ENCODE measurements around the gene PRSS27. TPM values are rescaled to one million over a fixed set of nuclear protein-coding genes. Genes with fewer than 3 reads are reported as not detected.
"Not testable (repeated sequence)": the region's sequence is repeated elsewhere in the genome, so short reads cannot be mapped to it uniquely, and the experiment has no call there.

PRSS27 gene
- total RNA-seq, 2 donors from 2014 or later, result 0.15 to 0.56 TPM

DNA sequence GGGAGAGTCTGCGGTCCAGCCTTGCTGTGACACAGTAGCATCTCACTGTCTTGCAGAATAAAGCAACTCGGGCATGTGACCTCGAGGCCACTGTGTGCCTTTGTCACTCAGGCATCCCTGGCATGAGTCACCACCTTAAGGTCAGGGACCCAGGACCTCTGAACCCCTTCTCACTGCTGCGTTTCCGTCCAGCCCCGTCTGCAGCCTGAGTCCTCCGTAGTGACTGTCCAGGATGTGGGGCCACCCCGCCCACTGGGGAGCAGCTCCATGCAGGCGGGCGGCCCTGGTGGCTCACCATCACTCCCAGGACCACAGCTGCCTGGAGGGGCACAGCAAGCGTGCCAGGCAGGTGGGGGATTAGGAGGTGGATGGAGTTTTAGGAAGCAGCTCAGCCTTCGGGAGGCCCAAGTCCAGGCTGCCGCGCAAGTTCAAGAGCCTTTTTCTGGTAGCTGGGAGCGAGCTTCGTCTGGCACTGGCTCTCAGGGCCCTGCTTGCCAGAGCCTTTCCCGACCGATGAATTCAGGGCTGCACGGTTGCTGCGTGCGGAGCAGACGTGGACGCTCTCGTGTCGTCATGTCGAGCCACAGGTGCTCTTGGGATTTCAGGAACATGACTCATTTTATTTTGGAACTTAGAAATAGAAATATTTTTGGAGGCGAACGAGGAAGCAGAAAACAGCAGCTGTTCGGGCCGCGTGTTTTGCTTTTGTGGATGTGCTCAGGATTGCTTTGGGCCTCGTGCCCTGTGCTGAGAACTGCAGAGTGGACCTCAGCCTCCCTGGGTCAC is 20.9 kb downstream of the PRSS27 start:
- Histone ChIP-seq H3K9me3 (no peaks in the 10 kb centered on the region), H3K36me3 (peaks cover 16% of the 10 kb centered on the region), H3K27ac (no peak overlapping the region), H3K27me3 (no peaks in the 10 kb centered on the region), H3K4me1 (no peaks in the 10 kb centered on the region), H3K4me3 (no peak overlapping the region), H3K9ac (ENCODE audit: low read depth in 2 of 2, low read length in 2 of 2) (no peak overlapping the region)
- intact Hi-C loops (cut with DNase I), result no loop called here
- DNase-seq, result no peak
- TF ChIP-seq, protein P1, sequence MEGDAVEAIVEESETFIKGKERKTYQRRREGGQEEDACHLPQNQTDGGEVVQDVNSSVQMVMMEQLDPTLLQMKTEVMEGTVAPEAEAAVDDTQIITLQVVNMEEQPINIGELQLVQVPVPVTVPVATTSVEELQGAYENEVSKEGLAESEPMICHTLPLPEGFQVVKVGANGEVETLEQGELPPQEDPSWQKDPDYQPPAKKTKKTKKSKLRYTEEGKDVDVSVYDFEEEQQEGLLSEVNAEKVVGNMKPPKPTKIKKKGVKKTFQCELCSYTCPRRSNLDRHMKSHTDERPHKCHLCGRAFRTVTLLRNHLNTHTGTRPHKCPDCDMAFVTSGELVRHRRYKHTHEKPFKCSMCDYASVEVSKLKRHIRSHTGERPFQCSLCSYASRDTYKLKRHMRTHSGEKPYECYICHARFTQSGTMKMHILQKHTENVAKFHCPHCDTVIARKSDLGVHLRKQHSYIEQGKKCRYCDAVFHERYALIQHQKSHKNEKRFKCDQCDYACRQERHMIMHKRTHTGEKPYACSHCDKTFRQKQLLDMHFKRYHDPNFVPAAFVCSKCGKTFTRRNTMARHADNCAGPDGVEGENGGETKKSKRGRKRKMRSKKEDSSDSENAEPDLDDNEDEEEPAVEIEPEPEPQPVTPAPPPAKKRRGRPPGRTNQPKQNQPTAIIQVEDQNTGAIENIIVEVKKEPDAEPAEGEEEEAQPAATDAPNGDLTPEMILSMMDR (IDR thresholded peaks at IDR 0.05), result no peak

DNA sequence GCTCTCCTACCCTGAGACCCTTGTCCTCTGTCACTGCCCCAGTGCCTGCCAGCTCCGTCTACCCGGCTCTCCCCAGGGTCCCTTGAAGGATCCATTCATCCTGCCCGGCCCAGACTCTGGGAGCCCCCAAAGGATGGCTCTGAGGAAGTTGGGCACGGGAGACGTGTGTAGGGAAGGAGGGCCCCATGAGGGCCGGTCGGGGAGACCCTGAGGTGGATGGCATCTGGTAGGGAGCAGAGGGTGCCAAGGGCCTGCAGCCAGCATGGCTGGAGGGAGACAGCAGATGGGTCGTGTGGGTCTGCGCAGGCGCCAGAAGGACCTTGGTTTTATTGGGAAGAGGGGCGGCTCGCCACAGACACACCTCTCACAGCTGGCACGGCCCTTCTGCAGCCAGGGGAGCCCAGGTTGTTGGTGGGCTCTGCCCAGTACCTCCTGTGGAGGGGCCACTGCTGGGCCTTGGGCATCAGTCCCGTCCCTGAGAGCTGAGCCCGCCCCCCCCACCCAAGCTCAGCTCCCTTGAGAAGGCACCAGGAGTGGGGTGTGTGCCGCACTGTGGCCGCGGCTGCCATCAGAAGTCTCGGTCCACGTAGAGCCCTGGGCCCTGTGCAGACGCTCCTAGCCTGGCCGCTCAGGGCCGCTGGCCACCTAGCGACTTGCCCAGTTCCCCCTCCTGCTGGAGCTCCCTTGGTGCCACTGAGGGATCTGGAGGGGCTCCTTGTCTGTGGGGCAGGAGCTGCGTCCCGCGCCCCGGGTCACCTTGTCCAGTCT is 21.7 kb downstream of the PRSS27 start:
- no peak for DNase-seq
- Histone ChIP-seq H3K27ac (no peak overlapping the region), H3K36me3 (peaks cover 16% of the 10 kb centered on the region), H3K9ac (ENCODE audit: low read depth in 2 of 2, low read length in 2 of 2) (no peak overlapping the region), H3K9me3 (no peaks in the 10 kb centered on the region), H3K27me3 (no peaks in the 10 kb centered on the region), H3K4me1 (no peaks in the 10 kb centered on the region), H3K4me3 (no peak overlapping the region)
- intact Hi-C loops (cut with DNase I), result no loop called here
- TF ChIP-seq, protein P1 (IDR thresholded peaks at IDR 0.05), result no peak

DNA sequence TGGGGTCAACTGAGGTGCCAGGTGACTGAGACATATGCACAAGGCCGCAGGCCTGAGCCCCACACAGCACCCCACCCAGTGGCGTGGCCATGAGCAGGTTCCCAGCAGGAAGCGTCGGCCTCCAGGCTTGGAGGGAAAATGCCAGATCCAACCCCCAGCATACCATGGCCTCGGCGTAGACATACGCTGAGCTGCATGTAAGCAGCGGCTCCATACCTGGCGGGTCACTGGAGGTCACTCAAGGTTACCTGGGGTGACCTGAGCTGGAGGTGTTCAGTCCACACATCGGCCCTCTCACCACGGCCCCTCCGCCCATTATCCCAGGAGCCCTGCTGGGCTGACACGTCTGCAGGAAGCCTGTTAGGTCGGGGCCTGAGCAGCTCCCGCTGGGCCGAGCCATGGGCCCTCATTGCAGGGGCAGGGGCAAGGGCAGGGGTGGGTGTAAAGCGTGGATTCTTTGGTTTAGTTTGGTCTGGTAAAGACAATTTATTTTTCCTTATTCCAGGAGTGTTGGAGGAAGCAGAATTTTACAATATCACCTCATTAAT is 22.5 kb downstream of the PRSS27 start:
- Histone ChIP-seq H3K4me1 (no peaks in the 10 kb centered on the region), H3K27me3 (no peaks in the 10 kb centered on the region), H3K9ac (ENCODE audit: low read depth in 2 of 2, low read length in 2 of 2) (no peak overlapping the region), H3K9me3 (no peaks in the 10 kb centered on the region), H3K27ac (no peak overlapping the region), H3K4me3 (no peak overlapping the region), H3K36me3 (peaks cover 10% of the 10 kb centered on the region)
- intact Hi-C loops (cut with DNase I), result no loop called here
- DNase-seq, result no peak
- TF ChIP-seq, protein P1 (IDR thresholded peaks at IDR 0.05), result no peak

DNA sequence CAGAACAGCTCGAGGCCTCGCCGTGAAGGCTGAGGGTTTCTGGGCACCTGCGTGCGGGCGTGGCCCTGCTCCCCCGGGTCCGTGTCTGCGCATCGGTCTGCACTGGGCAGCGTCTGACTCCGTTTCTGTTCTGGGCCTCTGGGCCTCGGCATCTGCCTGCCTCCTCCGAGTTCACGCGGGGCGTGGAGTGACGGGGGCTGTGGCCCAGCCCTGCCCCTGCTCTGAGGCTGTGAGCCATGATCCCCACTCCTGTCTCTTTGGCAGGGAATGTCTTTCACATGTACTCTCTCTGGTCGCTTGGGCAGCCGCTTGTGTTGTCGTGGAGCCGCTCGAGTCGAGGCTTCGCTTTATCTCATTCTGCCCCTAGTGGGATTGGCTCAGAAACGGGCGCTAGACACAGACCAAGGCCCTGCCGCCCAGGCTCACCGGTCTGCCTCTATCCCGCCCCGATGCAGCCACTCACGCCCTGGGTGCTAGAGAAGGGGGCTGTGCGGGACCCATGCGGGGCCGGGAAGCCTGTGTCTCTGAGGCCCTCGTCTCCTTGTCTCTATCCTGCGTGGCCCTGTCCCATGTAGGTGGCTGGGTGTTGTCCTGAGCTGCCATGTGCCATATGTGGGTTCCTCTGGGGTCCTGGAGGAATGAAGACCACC is 23.3 kb downstream of the PRSS27 start:
- intact Hi-C loops (cut with DNase I); H3K4me3 ChIP-seq; H3K9ac ChIP-seq (ENCODE audit: low read depth in 2 of 2, low read length in 2 of 2); H3K4me1 ChIP-seq; H3K36me3 ChIP-seq; DNase-seq; H3K9me3 ChIP-seq; H3K27me3 ChIP-seq; H3K27ac ChIP-seq: not testable (repeated sequence)

DNA sequence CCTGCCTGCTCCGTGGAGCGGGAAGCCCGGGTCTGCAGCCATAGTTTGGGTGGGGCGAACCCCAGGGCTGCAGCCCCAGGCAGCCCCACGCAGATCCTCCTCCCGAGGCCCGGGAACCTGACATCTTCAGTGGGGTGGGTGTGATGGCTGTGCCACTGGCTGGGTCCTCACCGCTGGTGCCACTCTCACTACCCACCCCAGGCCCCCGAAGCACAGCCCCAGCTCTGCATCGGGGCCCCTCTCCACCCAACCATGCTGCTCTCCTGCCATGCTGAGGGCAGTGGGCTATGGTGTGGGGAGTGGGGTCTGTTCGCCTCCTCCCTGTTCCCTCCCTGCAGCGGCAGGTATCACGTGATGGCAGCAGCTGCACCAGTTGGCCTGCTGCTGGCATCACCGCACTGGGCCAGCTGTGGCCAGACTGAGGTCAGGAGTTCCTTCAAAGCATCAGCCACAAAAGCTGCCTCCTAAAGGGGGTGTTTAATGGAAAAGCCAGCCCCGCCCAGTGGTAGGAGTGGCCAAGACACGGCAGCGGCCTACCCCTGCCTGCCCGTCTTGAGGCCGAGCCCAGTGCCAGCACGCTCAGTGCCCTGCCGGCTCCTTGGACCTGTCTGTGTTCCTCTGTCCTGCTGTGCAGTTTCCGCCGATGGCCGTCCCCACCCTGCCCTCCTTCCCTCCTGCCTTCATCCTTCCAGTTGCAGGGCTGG is 26.9 kb downstream of the PRSS27 start:
- Histone ChIP-seq H3K36me3 (peaks cover 4% of the 10 kb centered on the region), H3K9me3 (no peaks in the 10 kb centered on the region), H3K4me3 (no peak overlapping the region), H3K27me3 (no peaks in the 10 kb centered on the region), H3K27ac (no peak overlapping the region), H3K9ac (ENCODE audit: low read depth in 2 of 2, low read length in 2 of 2) (no peak overlapping the region), H3K4me1 (no peaks in the 10 kb centered on the region)
- intact Hi-C loops (cut with DNase I), result no loop called here
- TF ChIP-seq, protein P1 (IDR thresholded peaks at IDR 0.05), result no peak
- no peak for DNase-seq
